Kidney tubule cell (primary cell): ENCODE results near the gene BRINP2.

ENCODE experiments used
- DNase-seq: peaks from one replicate; pipeline ENCODE4 v3.0.0-alpha.2; 2018; ENCODE audit warnings: low spot score

Gene BRINP2

GRCh38 chr1:177164380-177165068 is 6.2 kb upstream of the BRINP2 start, which contains the start of gene ASTN1:
ASTN1 (minus strand) TSS chr1:177164712; CDS start chr1:177164676, 36 bp downstream.
- no peak for DNase-seq

GRCh38 chr1:177165069-177165439 is 5.7 kb upstream of the BRINP2 start:
- DNase-seq = no peak

DNA sequence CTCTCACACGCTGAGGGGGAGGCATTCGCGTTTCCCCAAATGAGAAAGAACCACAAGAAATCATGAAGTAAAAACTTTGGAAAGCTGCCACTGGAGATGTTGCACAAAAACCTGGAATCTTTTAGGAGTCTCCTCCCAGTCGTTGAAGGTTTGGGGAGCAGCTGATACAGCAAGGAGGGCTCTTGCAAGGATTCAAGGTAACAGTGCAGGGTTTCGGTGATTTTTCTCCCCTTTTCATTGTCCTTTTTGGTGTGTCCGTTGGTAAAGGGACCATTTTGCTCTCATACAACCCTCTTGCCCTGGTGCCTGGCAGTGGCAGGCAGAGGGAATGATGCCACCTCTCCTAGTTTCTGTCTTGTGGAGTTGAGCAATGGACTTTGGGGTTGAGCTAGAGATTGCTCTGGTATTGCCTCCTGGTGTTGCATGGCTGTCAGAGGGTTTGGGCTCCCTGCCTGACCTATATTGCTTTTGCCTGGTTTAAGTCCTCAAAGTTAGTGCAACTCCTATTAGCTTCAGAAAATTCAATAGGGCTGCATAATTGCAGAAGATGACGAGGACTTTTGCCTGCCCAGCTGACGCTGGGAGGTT is 872 bp downstream of the BRINP2 start:
- DNase-seq = no peak

- no peak for DNase-seq
These were observed 1.5 kb downstream of the BRINP2 start for GRCh38 chr1:177172272-177172671.

DNA sequence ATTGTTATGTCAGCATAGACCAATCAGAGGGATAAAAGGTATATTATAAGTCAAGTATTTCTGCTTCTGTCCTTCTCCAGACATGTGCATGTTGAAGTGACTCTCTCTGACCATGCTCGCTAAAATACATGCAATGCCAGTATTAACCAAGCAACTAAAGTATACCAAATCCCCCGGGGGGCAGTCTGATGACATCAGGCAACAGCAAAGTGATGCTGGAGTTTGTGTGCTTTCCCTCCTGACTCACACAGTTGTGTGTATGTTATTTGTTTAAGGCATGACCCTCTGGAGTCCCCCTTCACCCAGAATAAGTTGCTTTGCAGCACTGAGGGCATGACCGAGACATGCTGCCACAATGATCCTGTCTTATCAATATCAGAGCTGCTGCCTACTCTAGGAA is 2.1 kb downstream of the BRINP2 start:
- DNase-seq = no peak

DNA sequence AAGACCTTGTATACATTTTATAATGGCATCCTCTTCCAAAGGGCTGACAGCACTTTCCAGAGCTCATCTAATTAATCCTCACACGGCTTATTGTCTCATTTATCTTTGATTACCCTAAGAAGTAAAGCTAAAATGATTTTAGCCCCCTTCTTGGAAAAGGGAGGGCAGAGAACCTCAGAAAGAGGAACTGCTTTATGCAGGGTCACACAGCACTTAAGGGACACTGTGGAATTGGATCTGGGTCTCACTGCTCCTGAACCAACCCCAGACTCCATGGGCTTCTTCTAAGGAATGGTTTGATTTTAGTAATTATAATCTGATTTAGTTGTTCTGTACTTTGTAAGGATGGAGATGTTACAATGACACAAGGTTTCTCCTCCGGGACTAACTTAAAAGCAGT is 3.2 kb downstream of the BRINP2 start:
- DNase-seq = no peak

GRCh38 chr1:177174921-177175634 is 4.3 kb downstream of the BRINP2 start:
- DNase-seq = no peak

DNA sequence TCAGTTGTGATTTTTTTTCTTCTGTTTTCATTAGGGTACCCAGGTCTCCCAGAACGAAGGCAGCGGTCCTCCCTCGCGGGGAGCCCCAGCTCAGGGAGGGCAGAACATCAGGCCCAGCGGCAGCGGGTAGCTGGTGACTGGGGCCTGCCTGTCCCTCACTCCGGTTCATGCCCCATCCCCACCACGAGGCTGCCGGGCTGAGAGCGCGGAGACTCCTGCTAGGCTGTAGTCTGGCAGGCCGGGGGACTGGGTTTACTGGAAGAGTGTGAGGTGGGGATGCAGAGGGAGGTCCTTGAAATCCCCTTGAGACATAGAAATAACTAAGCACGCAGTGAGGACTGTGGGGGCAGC is 10.5 kb downstream of the BRINP2 start:
- DNase-seq = no peak

GRCh38 chr1:177181631-177182291 is 11.0 kb downstream of the BRINP2 start:
- DNase-seq = peak; percentile 59

- no peak for DNase-seq
These were observed 13.1 kb downstream of the BRINP2 start for GRCh38 chr1:177183836-177184235.

- DNase-seq = peak; percentile 17
These were observed 14.5 kb downstream of the BRINP2 start for GRCh38 chr1:177185209-177185608.

- no peak for DNase-seq
These were observed 15.9 kb downstream of the BRINP2 start for GRCh38 chr1:177186639-177187038.

- no peak for DNase-seq
These were observed 19.7 kb downstream of the BRINP2 start for GRCh38 chr1:177190308-177190970.

GRCh38 chr1:177198243-177198642 is 27.5 kb downstream of the BRINP2 start:
- DNase-seq = no peak

DNA sequence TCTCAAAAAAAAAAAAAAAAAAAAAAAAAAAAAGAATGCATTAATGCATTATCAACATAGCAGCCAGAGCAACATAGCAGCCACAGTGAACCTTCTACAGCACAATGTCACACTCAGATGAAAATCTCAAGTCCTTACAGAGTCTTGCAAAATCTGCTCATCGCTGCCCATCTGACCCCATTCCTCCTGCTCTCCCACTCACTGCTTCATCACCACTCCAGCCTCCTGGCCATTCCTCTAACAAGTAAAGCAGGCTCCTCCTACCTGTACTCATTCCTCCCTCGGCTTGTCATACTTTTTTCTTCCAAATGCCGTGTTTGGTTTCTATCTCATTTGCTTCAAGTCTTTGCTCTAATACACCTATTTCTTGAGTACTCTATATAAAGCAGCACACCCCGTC is 29.5 kb downstream of the BRINP2 start:
- DNase-seq = no peak

DNA sequence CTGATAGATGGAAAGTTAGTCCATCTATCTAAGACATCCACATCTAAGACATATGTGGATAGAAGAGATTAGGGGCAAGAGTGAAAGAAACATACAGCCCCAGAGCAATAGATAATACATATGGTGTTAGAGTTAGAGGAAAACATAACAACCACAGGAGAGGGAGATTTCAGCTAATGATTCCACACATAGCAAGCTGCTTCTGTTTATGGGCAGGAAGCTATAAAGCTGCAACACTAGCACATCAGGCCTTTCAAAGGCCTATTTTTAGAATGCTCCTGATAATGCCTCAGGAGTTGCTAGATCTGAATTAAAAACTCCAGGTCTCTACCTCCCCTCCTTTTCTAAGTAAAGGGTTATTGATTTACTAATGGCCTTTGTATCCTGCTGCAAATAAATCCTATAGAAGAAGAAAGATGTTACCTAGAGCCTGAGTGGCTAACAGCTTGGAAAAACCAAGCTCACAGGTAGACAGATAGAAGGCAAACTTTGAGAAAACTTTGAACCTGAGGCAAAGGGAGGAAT is 36.1 kb downstream of the BRINP2 start:
- no peak for DNase-seq

DNA sequence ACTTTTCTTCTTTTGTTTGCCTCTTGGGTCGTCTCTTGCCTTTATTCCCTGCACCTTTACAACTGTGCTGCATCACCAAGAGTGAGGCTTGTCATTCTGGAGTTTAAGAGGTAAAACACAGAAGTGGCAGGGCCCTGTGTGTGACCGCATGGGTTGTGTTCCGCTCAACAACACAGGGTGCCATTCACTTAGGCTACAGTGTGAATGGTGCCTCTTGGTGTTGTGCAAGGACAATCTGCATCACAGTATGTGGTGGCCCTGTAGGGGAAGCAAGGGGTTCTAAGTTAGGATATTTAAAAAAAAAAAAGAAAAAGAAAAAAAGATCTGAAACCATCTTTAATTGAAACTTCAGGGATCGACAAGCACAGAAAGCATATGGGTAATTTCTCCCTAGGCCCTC is 38.2 kb downstream of the BRINP2 start:
- no peak for DNase-seq

- DNase-seq = peak; percentile 99
These were observed 38.6 kb downstream of the BRINP2 start for GRCh38 chr1:177209357-177209756.

DNA sequence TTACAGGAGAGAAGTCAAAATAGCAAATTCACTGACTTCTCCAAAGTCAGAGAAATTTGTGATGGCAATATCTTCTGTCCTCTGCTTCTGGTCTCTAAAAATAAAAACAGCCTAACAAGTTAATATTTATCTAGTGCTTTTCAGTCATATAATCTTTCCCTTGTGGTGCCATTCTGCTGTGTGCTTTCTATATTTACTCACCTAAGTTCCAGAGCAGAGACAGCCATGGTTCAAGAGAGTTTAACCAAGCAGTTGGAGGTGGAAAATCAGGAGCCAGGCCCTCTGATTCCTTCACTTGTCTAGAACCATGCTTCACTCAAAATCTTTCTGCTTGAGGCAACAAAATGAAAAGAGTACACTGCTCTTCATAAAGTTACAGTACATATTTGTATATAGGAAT is 39.3 kb downstream of the BRINP2 start:
- peak; percentile 19 for DNase-seq

DNA sequence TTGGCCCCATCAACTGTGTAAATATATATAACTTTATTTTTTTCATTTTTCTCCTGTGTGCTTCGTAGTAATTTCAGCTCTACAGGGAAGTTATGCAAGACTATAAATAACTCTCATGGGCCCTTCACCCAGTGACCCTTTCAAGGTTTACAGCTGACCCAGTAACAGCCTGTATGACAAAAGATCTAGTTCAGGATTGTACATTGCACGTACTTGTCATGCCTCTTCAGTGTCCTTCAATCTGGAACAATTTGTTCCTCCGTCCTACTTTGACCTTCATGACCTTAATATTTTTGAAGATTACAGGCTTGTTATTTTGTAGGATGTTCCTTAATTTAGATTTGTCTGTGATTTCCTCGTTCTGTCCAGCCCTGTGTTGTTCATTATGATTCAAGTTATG is 40.5 kb downstream of the BRINP2 start:
- DNase-seq = no peak

- no peak for DNase-seq
These were observed 45.9 kb downstream of the BRINP2 start for GRCh38 chr1:177216587-177217202.
